GM19099 (cell line): ENCODE data around the gene CACNA1A.

Source experiments
- POLR2A ChIP-seq: IDR thresholded peaks from 3 replicates; pipeline ENCODE4 v1.6.1; 2011; ENCODE audit warnings: low read depth; ENCODE audit not compliant: insufficient read length; ENCODE audit errors: extremely low read depth

CACNA1A gene

GRCh38 chr19:13505761-13506470 lies 363 bp downstream of the CACNA1A start:
- no peak for TF ChIP-seq POLR2A

- no peak for TF ChIP-seq POLR2A
These were observed 1.0 kb downstream of the CACNA1A start for GRCh38 chr19:13505164-13505695.

GRCh38 chr19:13503570-13504235 lies 2.6 kb downstream of the CACNA1A start:
- TF ChIP-seq POLR2A: no peak

GRCh38 chr19:13502231-13502630 lies 4.0 kb downstream of the CACNA1A start:
- no peak for TF ChIP-seq POLR2A

GRCh38 chr19:13499692-13500091 lies 6.6 kb downstream of the CACNA1A start:
- TF ChIP-seq POLR2A: no peak

- no peak for TF ChIP-seq POLR2A
These were observed 12.6 kb downstream of the CACNA1A start for GRCh38 chr19:13493516-13494310.

- no peak for TF ChIP-seq POLR2A
These were observed 14.2 kb downstream of the CACNA1A start for GRCh38 chr19:13492128-13492527.

- TF ChIP-seq POLR2A: no peak
These were observed 18.3 kb downstream of the CACNA1A start for GRCh38 chr19:13487985-13488384.

GRCh38 chr19:13484166-13484565 lies 22.1 kb downstream of the CACNA1A start:
- TF ChIP-seq POLR2A: no peak

- TF ChIP-seq POLR2A: no peak
These were observed 23.1 kb downstream of the CACNA1A start for GRCh38 chr19:13483215-13483614.

GRCh38 chr19:13478576-13478975 lies 27.7 kb downstream of the CACNA1A start:
- TF ChIP-seq POLR2A: no peak

- TF ChIP-seq POLR2A: no peak
These were observed 30.2 kb downstream of the CACNA1A start for GRCh38 chr19:13476071-13476470.

- TF ChIP-seq POLR2A: no peak
These were observed 31.2 kb downstream of the CACNA1A start for GRCh38 chr19:13475044-13475443.

GRCh38 chr19:13466697-13467096 lies 39.6 kb downstream of the CACNA1A start:
- TF ChIP-seq POLR2A: no peak

- no peak for TF ChIP-seq POLR2A
These were observed 43.0 kb downstream of the CACNA1A start for GRCh38 chr19:13463296-13463695.
